ENCODE results near the gene ST8SIA1.

- TF ChIP-seq GATA2 (IDR thresholded peaks at IDR 0.05; ENCODE audit: low read depth, low read length) (no peak), GATA3 (IDR thresholded peaks at IDR 0.05; ENCODE audit: low read depth, low read length) (no peak)
Observed at GRCh38 chr12:22255097-22255496, 79.4 kb downstream of the ST8SIA1 start.

All from SH-SY5Y (cell line).